ENCODE data around the gene RAF1.
"Not testable (repeated sequence)": the region's sequence is repeated elsewhere in the genome, so short reads cannot be mapped to it uniquely, and the experiment has no call there.

RAF1 gene

GRCh38 chr3:12556690-12557472 is 107.0 kb downstream of the RAF1 start, which contains the start of gene MKRN2:
TSS of gene MKRN2 (plus strand) at chr3:12557087. CDS start at chr3:12557151, 64 bp downstream.
- TF ChIP-seq, protein P1, sequence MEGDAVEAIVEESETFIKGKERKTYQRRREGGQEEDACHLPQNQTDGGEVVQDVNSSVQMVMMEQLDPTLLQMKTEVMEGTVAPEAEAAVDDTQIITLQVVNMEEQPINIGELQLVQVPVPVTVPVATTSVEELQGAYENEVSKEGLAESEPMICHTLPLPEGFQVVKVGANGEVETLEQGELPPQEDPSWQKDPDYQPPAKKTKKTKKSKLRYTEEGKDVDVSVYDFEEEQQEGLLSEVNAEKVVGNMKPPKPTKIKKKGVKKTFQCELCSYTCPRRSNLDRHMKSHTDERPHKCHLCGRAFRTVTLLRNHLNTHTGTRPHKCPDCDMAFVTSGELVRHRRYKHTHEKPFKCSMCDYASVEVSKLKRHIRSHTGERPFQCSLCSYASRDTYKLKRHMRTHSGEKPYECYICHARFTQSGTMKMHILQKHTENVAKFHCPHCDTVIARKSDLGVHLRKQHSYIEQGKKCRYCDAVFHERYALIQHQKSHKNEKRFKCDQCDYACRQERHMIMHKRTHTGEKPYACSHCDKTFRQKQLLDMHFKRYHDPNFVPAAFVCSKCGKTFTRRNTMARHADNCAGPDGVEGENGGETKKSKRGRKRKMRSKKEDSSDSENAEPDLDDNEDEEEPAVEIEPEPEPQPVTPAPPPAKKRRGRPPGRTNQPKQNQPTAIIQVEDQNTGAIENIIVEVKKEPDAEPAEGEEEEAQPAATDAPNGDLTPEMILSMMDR (IDR thresholded peaks at IDR 0.05): no peak
- DNase-seq (ENCODE audit: low spot score): peak; percentile 96
- H3K27ac ChIP-seq: peak within 1 kb of the TSS; percentile 83 to 96
- H3K4me3 ChIP-seq: peak within 1 kb of the TSS; percentile 91

- TF ChIP-seq, protein P1 (IDR thresholded peaks at IDR 0.05): no peak
- H3K4me3 ChIP-seq: peak overlapping the region; percentile 91
- H3K27ac ChIP-seq: peak overlapping the region; percentile 83 to 96
- no peak for DNase-seq (ENCODE audit: low spot score)
Observed at GRCh38 chr3:12556314-12556689, 107.6 kb downstream of the RAF1 start.

GRCh38 chr3:12553921-12554391 is 110.0 kb downstream of the RAF1 start:
- no peak for DNase-seq (ENCODE audit: low spot score)
- TF ChIP-seq, protein P1 (IDR thresholded peaks at IDR 0.05): no peak
- Histone ChIP-seq H3K4me3 (peak overlapping the region; percentile 69), H3K27ac (no peak overlapping the region)

- TF ChIP-seq, protein P1 (IDR thresholded peaks at IDR 0.05): no peak
- Histone ChIP-seq H3K27ac (no peak overlapping the region), H3K4me3 (no peak overlapping the region)
- DNase-seq (ENCODE audit: low spot score): no peak
Observed at GRCh38 chr3:12549971-12550760, 113.8 kb downstream of the RAF1 start.

GRCh38 chr3:12545473-12545791 is 118.5 kb downstream of the RAF1 start, which contains the start of gene MKRN2OS:
TSS of gene MKRN2OS (minus strand) at chr3:12545499. CDS start at chr3:12545464, 35 bp downstream.
- TF ChIP-seq, protein P1 (IDR thresholded peaks at IDR 0.05): no peak
- no peak for DNase-seq (ENCODE audit: low spot score)
- H3K4me3 ChIP-seq: no peak within 1 kb of the TSS
- no peak within 1 kb of the TSS for H3K27ac ChIP-seq

DNA sequence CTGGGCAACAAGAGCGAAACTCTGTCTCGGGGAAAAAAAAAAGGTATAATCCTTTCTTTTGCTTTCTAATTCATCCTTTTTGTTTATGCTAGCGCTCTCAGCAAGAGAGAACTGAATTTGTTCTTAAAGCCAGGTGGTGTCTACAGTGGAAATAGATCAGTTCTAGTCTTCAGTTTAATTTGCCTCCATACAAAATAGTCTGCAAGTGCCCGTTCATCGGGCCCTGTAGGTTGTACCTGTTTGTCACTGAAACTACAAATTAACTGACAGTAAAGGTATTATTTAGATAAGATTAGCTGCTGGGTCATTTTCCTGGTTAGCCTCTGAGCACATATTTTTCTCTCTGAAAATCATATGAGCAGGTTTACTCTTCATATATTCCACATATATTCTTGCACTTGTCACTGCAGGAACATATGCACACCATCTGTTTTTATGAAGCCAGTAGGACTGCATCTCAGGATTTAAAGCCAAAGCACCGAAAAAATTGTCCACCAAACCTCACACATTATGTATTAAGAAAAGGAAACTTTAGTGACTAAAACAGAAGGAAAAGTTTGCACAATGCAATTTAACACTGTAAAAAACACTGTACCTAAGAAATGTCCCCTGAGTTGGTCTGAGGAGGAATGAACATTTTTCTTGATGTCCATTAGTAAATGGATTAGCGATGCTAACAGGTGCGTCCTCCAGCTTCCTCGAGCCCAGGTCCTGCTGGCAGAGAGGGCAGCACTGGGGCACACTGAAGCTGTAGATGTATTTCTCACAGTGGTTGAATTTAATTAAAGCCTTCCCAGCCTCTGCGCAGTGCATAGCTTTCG is 119.1 kb downstream of the RAF1 start:
- Histone ChIP-seq H3K27ac (no peak overlapping the region), H3K4me3 (no peak overlapping the region)
- DNase-seq (ENCODE audit: low spot score): no peak
- TF ChIP-seq, protein P1 (IDR thresholded peaks at IDR 0.05): no peak

GRCh38 chr3:12543497-12543896 is 120.4 kb downstream of the RAF1 start:
- not testable (repeated sequence) for DNase-seq (ENCODE audit: low spot score); H3K27ac ChIP-seq; H3K4me3 ChIP-seq
